ENCODE measurements around the gene KRT73. TPM values are rescaled to one million over a fixed set of nuclear protein-coding genes. Genes with fewer than 3 reads are reported as not detected.

The KRT73 gene
- total RNA-seq, 2 donors from 2014 or later: not detected

GRCh38 chr12:52662093-52662917 is 43.9 kb upstream of the KRT73 start:
- Histone ChIP-seq H3K9ac (ENCODE audit: extremely low read depth, low read length, poor library complexity, severe bottlenecking) (no peak overlapping the region), H3K36me3 (ENCODE audit: control insufficient read depth, insufficient read depth, low read length) (no peaks in the 10 kb centered on the region), H3K27me3 (ENCODE audit: control insufficient read depth, insufficient read depth, low read length, poor library complexity, severe bottlenecking) (peaks cover 34% of the 10 kb centered on the region), H3K4me1 (ENCODE audit: control insufficient read depth, insufficient read depth, low read length) (peaks cover 4% of the 10 kb centered on the region), H3K4me3 (ENCODE audit: low read length) (no peak overlapping the region), H3K27ac (ENCODE audit: low read depth, low read length) (no peak overlapping the region), H3K9me3 (ENCODE audit: control insufficient read depth, low read length) (no peaks in the 10 kb centered on the region)
- WGBS, 2 experiments (ENCODE audit: insufficient coverage in 1 of 2, insufficient read length in 1 of 2): 87 to 90% methylated on average over 6 to 10 of the region's 10 CpGs
- Mint-ChIP-seq H3K4me1 (no peaks in the 10 kb centered on the region), H3K27ac (no peak overlapping the region), H3K27me3 (ENCODE audit: insufficient read depth) (peaks cover 37% of the 10 kb centered on the region), H3K4me3 (no peak overlapping the region), H3K36me3 (ENCODE audit: low read depth) (no peaks in the 10 kb centered on the region), H3K9me3 (no peaks in the 10 kb centered on the region)
- no peak for DNase-seq
- no peak for TF ChIP-seq CTCF (conservative IDR thresholded peaks at IDR 0.05)

GRCh38 chr12:52661668-52662067 is 43.3 kb upstream of the KRT73 start:
- no peaks in the 10 kb centered on the region for H3K36me3 Mint-ChIP-seq (ENCODE audit: low read depth)
- 88 to 93% methylated on average over 3 of the region's 3 CpGs for WGBS, 2 experiments (ENCODE audit: insufficient coverage in 1 of 2, insufficient read length in 1 of 2)
- no peak overlapping the region for H3K27ac ChIP-seq (ENCODE audit: low read depth, low read length)
- H3K4me3 ChIP-seq (ENCODE audit: low read length): no peak overlapping the region
- H3K9me3 ChIP-seq (ENCODE audit: control insufficient read depth, low read length): no peaks in the 10 kb centered on the region
- H3K4me3 Mint-ChIP-seq: no peak overlapping the region
- H3K27ac Mint-ChIP-seq: no peak overlapping the region
- no peak for DNase-seq
- peaks cover 33% of the 10 kb centered on the region for H3K27me3 ChIP-seq (ENCODE audit: control insufficient read depth, insufficient read depth, low read length, poor library complexity, severe bottlenecking)
- H3K4me1 Mint-ChIP-seq: no peaks in the 10 kb centered on the region
- peaks cover 4% of the 10 kb centered on the region for H3K4me1 ChIP-seq (ENCODE audit: control insufficient read depth, insufficient read depth, low read length)
- H3K9me3 Mint-ChIP-seq: no peaks in the 10 kb centered on the region
- no peaks in the 10 kb centered on the region for H3K36me3 ChIP-seq (ENCODE audit: control insufficient read depth, insufficient read depth, low read length)
- H3K9ac ChIP-seq (ENCODE audit: extremely low read depth, low read length, poor library complexity, severe bottlenecking): no peak overlapping the region
- peaks cover 35% of the 10 kb centered on the region for H3K27me3 Mint-ChIP-seq (ENCODE audit: insufficient read depth)
- no peak for TF ChIP-seq CTCF (conservative IDR thresholded peaks at IDR 0.05)

- H3K4me3 ChIP-seq (ENCODE audit: low read length): no peak overlapping the region
- TF ChIP-seq CTCF (conservative IDR thresholded peaks at IDR 0.05): no peak
- H3K27ac Mint-ChIP-seq: no peak overlapping the region
- no peak overlapping the region for H3K4me3 Mint-ChIP-seq
- peaks cover 4% of the 10 kb centered on the region for H3K4me1 ChIP-seq (ENCODE audit: control insufficient read depth, insufficient read depth, low read length)
- WGBS, 2 experiments (ENCODE audit: insufficient coverage in 1 of 2, insufficient read length in 1 of 2): 97 to 100% methylated on average over 1 to 3 of the region's 3 CpGs
- no peaks in the 10 kb centered on the region for H3K9me3 ChIP-seq (ENCODE audit: control insufficient read depth, low read length)
- no peak overlapping the region for H3K9ac ChIP-seq (ENCODE audit: extremely low read depth, low read length, poor library complexity, severe bottlenecking)
- H3K27ac ChIP-seq (ENCODE audit: low read depth, low read length): no peak overlapping the region
- no peaks in the 10 kb centered on the region for H3K36me3 Mint-ChIP-seq (ENCODE audit: low read depth)
- H3K36me3 ChIP-seq (ENCODE audit: control insufficient read depth, insufficient read depth, low read length): no peaks in the 10 kb centered on the region
- H3K4me1 Mint-ChIP-seq: no peaks in the 10 kb centered on the region
- peaks cover 29% of the 10 kb centered on the region for H3K27me3 Mint-ChIP-seq (ENCODE audit: insufficient read depth)
- no peaks in the 10 kb centered on the region for H3K9me3 Mint-ChIP-seq
- peaks cover 27% of the 10 kb centered on the region for H3K27me3 ChIP-seq (ENCODE audit: control insufficient read depth, insufficient read depth, low read length, poor library complexity, severe bottlenecking)
- no peak for DNase-seq
These were observed 42.7 kb upstream of the KRT73 start for GRCh38 chr12:52660934-52661499.

All from endodermal cell (in vitro differentiated cells).